ENCODE results near the gene RNF217. TPM values are rescaled to one million over a fixed set of nuclear protein-coding genes. Genes with fewer than 3 reads are reported as not detected.

The RNF217 gene
- total RNA-seq, 1 experiment from 2014 or later, result 37.7 TPM

DNA sequence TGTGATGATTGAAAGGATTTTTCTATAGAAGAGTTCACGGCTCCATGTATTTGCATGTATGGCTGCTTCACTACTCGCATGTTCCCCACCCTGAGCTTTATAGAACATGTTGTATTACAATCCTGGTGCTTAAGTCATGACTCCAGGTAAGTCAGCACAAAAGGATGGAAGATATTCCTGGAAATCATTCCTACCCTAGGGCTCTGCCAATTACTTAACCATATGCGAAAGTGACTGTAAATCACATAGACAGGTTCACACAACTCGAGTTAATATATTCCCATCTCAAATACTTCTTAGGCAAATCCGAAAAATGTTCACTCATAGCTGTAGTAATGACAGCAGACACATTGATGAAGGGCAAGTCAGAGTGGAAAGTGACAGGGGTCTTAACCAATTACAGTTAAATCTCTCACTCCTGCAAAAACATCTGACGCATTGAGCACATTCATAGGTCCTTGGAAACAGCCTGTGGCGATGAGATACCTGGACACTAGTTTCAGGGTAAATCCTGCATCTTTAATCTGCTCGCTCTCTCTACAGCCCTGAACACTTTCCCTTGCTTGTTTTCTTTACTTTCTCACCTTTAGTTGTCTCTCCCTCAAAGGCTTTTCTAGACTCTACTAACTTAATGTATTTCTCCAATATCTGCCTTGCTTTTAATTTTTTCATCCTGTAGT is 35.1 kb downstream of the RNF217 start:
- intact Hi-C loops (cut with micrococcal nuclease; ENCODE audit: unreplicated experiment), result no loop called here
- ATAC-seq (no peak), DNase-seq (ENCODE audit: low read depth, low spot score) (no peak)
- Histone ChIP-seq H3K27me3 (ENCODE audit: control insufficient read depth, insufficient read depth, low read length) (no peaks in the 10 kb centered on the region), H3K4me3 (ENCODE audit: low read depth in 2 of 2, low read length in 2 of 2) (no peak overlapping the region), H3K4me1 (ENCODE audit: control insufficient read depth, insufficient read depth, low read length) (peaks cover 14% of the 10 kb centered on the region), H3K36me3 (ENCODE audit: control insufficient read depth, insufficient read depth, low read length) (no peaks in the 10 kb centered on the region), H3K9me3 (ENCODE audit: control insufficient read depth, insufficient read depth, low read depth, low read length) (no peaks in the 10 kb centered on the region), H3K27ac (ENCODE audit: low read length) (no peak overlapping the region)
- ChIA-PET CTCF (no interaction called here), POLR2A (no interaction called here)
- BruUV-seq (replicated peaks), result no TSS peak
- in situ Hi-C loops (cut with HindIII; ENCODE audit: low pct_unique_long_range_greater_than_20kb, low sequenced_read_pairs), result no loop called here
- TF ChIP-seq POLR2AphosphoS5 (IDR thresholded peaks at IDR 0.05; ENCODE audit: low read depth, low read length) (no peak), SIN3A (IDR thresholded peaks at IDR 0.05; ENCODE audit: borderline replicate concordance, insufficient read depth, low read depth, low read length) (no peak), CTCF (IDR thresholded peaks at IDR 0.05) (no peak), TCF7L2 (IDR thresholded peaks at IDR 0.05; ENCODE audit: low read depth, low read length) (no peak)
- TF ChIP-seq, protein P1, sequence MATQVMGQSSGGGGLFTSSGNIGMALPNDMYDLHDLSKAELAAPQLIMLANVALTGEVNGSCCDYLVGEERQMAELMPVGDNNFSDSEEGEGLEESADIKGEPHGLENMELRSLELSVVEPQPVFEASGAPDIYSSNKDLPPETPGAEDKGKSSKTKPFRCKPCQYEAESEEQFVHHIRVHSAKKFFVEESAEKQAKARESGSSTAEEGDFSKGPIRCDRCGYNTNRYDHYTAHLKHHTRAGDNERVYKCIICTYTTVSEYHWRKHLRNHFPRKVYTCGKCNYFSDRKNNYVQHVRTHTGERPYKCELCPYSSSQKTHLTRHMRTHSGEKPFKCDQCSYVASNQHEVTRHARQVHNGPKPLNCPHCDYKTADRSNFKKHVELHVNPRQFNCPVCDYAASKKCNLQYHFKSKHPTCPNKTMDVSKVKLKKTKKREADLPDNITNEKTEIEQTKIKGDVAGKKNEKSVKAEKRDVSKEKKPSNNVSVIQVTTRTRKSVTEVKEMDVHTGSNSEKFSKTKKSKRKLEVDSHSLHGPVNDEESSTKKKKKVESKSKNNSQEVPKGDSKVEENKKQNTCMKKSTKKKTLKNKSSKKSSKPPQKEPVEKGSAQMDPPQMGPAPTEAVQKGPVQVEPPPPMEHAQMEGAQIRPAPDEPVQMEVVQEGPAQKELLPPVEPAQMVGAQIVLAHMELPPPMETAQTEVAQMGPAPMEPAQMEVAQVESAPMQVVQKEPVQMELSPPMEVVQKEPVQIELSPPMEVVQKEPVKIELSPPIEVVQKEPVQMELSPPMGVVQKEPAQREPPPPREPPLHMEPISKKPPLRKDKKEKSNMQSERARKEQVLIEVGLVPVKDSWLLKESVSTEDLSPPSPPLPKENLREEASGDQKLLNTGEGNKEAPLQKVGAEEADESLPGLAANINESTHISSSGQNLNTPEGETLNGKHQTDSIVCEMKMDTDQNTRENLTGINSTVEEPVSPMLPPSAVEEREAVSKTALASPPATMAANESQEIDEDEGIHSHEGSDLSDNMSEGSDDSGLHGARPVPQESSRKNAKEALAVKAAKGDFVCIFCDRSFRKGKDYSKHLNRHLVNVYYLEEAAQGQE (IDR thresholded peaks at IDR 0.05; ENCODE audit: insufficient read depth in 1 of 2, low read depth in 2 of 2, low read length in 1 of 2), result no peak

GRCh38 chr6:124999105-124999764 is 37.0 kb downstream of the RNF217 start:
- no TSS peak for BruUV-seq (replicated peaks)
- DNase-seq (ENCODE audit: low read depth, low spot score), result no peak
- H3K27me3 ChIP-seq (ENCODE audit: control insufficient read depth, insufficient read depth, low read length), result no peaks in the 10 kb centered on the region
- no peak overlapping the region for H3K27ac ChIP-seq (ENCODE audit: low read length)
- ChIA-PET POLR2A (no interaction called here), CTCF (interaction anchor here (0.7 kb wide), 2 partner anchors 64 to 119 kb away, joined by 3 to 4 read pairs; no protein-coding TSS in a partner anchor)
- no peaks in the 10 kb centered on the region for H3K9me3 ChIP-seq (ENCODE audit: control insufficient read depth, insufficient read depth, low read depth, low read length)
- H3K4me3 ChIP-seq (ENCODE audit: low read depth in 2 of 2, low read length in 2 of 2), result no peak overlapping the region
- intact Hi-C loops (cut with micrococcal nuclease; ENCODE audit: unreplicated experiment), result no loop called here
- H3K4me1 ChIP-seq (ENCODE audit: control insufficient read depth, insufficient read depth, low read length), result peaks cover 17% of the 10 kb centered on the region
- TF ChIP-seq CTCF (IDR thresholded peaks at IDR 0.05), result no peak
- TF ChIP-seq SIN3A (IDR thresholded peaks at IDR 0.05; ENCODE audit: borderline replicate concordance, insufficient read depth, low read depth, low read length), result no peak
- TF ChIP-seq POLR2AphosphoS5 (IDR thresholded peaks at IDR 0.05; ENCODE audit: low read depth, low read length), result no peak
- no peak for TF ChIP-seq TCF7L2 (IDR thresholded peaks at IDR 0.05; ENCODE audit: low read depth, low read length)
- TF ChIP-seq, protein P1 (IDR thresholded peaks at IDR 0.05; ENCODE audit: insufficient read depth in 1 of 2, low read depth in 2 of 2, low read length in 1 of 2), result no peak
- H3K36me3 ChIP-seq (ENCODE audit: control insufficient read depth, insufficient read depth, low read length), result no peaks in the 10 kb centered on the region
- in situ Hi-C loops (cut with HindIII; ENCODE audit: low pct_unique_long_range_greater_than_20kb, low sequenced_read_pairs), result no loop called here
- no peak for ATAC-seq
